IMR-90 (cell line): ENCODE measurements around the gene ZNF766. TPM values are rescaled to one million over a fixed set of nuclear protein-coding genes. Genes with fewer than 3 reads are reported as not detected.

Experiments
- ATAC-seq: fragments of 200-7000 bp; cut with Tn5 transposase; 2 replicates; pipeline ENCODE4 v1.9.1; 2020; ENCODE audit warnings: low read depth, mild to moderate bottlenecking, moderate library complexity
- BruUV-seq: library from RNA; stranded (reverse); fragments of 400-500 nt; replicated peaks from 2 replicates; lab custom pipeline; 2021; lab: Mats Ljungman, UMichigan
- CTCF ChIA-PET: fragments of 300-600 bp; formaldehyde crosslinking; extraction: SDS; loops from one replicate; lab custom pipeline; 2021; ENCODE audit warnings: antibody characterized with exemption; lab: Yijun Ruan, JAX
- POLR2A ChIA-PET: fragments of 300-600 bp; sonication (Branson Sonifier 250); formaldehyde crosslinking; loops from one replicate; lab custom pipeline; 2022; ENCODE audit warnings: antibody characterized with exemption; ENCODE audit not compliant: unreplicated experiment; lab: Charles Lee
- DNase-seq: peaks from one replicate; pipeline ENCODE4 v3.0.0; 2013
- H2AFZ ChIP-seq: replicated peaks from 2 replicates; pipeline ENCODE3; 2013; ENCODE audit warnings: low read length, mild to moderate bottlenecking; ENCODE audit not compliant: poor library complexity
- H2AK5ac ChIP-seq: 2 replicates; pipeline ENCODE4 v1.6.1; 2013; ENCODE audit warnings: low read depth, low read length, inconsistent platforms
- H2AK9ac ChIP-seq: replicated peaks from 2 replicates; pipeline ENCODE3; 2013; ENCODE audit warnings: mild to moderate bottlenecking, low read depth, low read length, moderate library complexity; ENCODE audit not compliant: poor library complexity
- H2BK120ac ChIP-seq: 2 replicates; pipeline ENCODE4 v1.6.1; 2013; ENCODE audit warnings: low read depth, low read length, inconsistent platforms
- H2BK15ac ChIP-seq: 3 replicates; pipeline ENCODE4 v1.6.1; 2013; ENCODE audit warnings: low read depth, low read length, inconsistent platforms
- H2BK20ac ChIP-seq: 2 replicates; pipeline ENCODE4 v1.6.1; 2013; ENCODE audit warnings: low read depth, mild to moderate bottlenecking, inconsistent platforms, low read length, moderate library complexity
- H2BK5ac ChIP-seq: 2 replicates; pipeline ENCODE4 v1.6.1; 2013; ENCODE audit warnings: mild to moderate bottlenecking, low read depth, low read length, inconsistent platforms; ENCODE audit not compliant: poor library complexity, severe bottlenecking
- H3K14ac ChIP-seq: replicated peaks from 2 replicates; pipeline ENCODE4 v1.6.1; 2013; ENCODE audit warnings: low read depth, low read length, inconsistent platforms
- H3K18ac ChIP-seq: 2 replicates; pipeline ENCODE4 v1.6.1; 2013; ENCODE audit warnings: low read depth, low read length, control low read depth
- H3K23ac ChIP-seq: 2 replicates; pipeline ENCODE4 v1.6.1; 2013; ENCODE audit warnings: low read depth, low read length, inconsistent platforms
- H3K27ac ChIP-seq: 2 replicates; pipeline ENCODE4 v1.5.1; 2013; ENCODE audit warnings: mild to moderate bottlenecking, control low read depth, low read length; ENCODE audit not compliant: insufficient read depth
- H3K27me3 ChIP-seq: 2 replicates; pipeline ENCODE4 v1.6.1; 2013; ENCODE audit warnings: low read length; ENCODE audit not compliant: control insufficient read depth, insufficient read depth
- H3K36me3 ChIP-seq: 2 replicates; pipeline ENCODE4 v1.6.1; 2013; ENCODE audit warnings: low read length, mixed read lengths; ENCODE audit not compliant: control insufficient read depth, insufficient read depth
- H3K4ac ChIP-seq: 2 replicates; pipeline ENCODE4 v1.6.1; 2013; ENCODE audit warnings: low read depth, low read length, inconsistent platforms
- H3K4me1 ChIP-seq: 2 replicates; pipeline ENCODE4 v1.6.1; 2013; ENCODE audit warnings: low read length, mixed read lengths; ENCODE audit not compliant: control insufficient read depth, insufficient read depth
- H3K4me2 ChIP-seq: 2 replicates; pipeline ENCODE4 v1.6.1; 2013; ENCODE audit warnings: low read depth, mild to moderate bottlenecking, control low read depth, low read length, moderate library complexity
- H3K4me3 ChIP-seq: 2 replicates; pipeline ENCODE4 v1.5.1; 2013; ENCODE audit warnings: low read depth, mild to moderate bottlenecking, control low read depth, low read length, moderate library complexity; ENCODE audit not compliant: insufficient read depth
- H3K56ac ChIP-seq: 2 replicates; pipeline ENCODE4 v1.6.1; 2013; ENCODE audit warnings: low read length, inconsistent platforms; ENCODE audit not compliant: insufficient read depth; ENCODE audit errors: extremely low read depth
- H3K79me1 ChIP-seq, 2 experiments: 2 replicates each; pipeline ENCODE4 v1.6.1; 2013; ENCODE audit warnings: low read length in 2 of 2, inconsistent platforms in 1 of 2, low read depth in 1 of 2
- H3K9ac ChIP-seq: 2 replicates; pipeline ENCODE4 v1.6.1; 2013; ENCODE audit warnings: low read depth, low read length, control low read depth
- H3K9me1 ChIP-seq: 2 replicates; pipeline ENCODE4 v1.6.1; 2013; ENCODE audit warnings: low read length, inconsistent platforms; ENCODE audit not compliant: insufficient read depth
- H3K9me3 ChIP-seq: 2 replicates; pipeline ENCODE4 v1.6.1; 2013; ENCODE audit warnings: low read length; ENCODE audit not compliant: control insufficient read depth, insufficient read depth
- H4K20me1 ChIP-seq: 2 replicates; pipeline ENCODE4 v1.6.1; 2013; ENCODE audit warnings: low read length, inconsistent platforms; ENCODE audit not compliant: insufficient read depth
- H4K5ac ChIP-seq: 2 replicates; pipeline ENCODE4 v1.6.1; 2013; ENCODE audit warnings: mild to moderate bottlenecking, low read depth, low read length, control low read depth
- H4K8ac ChIP-seq, 2 experiments: 2 replicates each; pipeline ENCODE4 v1.6.1; 2013; ENCODE audit warnings: low read depth in 2 of 2, low read length in 2 of 2, control low read depth in 1 of 2, inconsistent platforms in 1 of 2
- H4K91ac ChIP-seq: 2 replicates; pipeline ENCODE4 v1.6.1; 2013; ENCODE audit warnings: low read depth, low read length, inconsistent platforms; ENCODE audit not compliant: insufficient read depth
- BHLHE40 ChIP-seq: fragments of 150-350 bp; IDR thresholded peaks from 2 replicates; pipeline ENCODE4 v1.6.1; 2016; ENCODE audit warnings: mild to moderate bottlenecking, low read depth, low read length
- CEBPB ChIP-seq: IDR thresholded peaks from 2 replicates; pipeline ENCODE4 v1.6.1; 2012; ENCODE audit warnings: low read depth, low read length, improper control_type of control experiment
- CHD1 ChIP-seq: IDR thresholded peaks from 2 replicates; pipeline ENCODE4 v1.6.1; 2012; ENCODE audit warnings: low read depth, low read length, improper control_type of control experiment
- CTCF ChIP-seq: conservative IDR thresholded peaks from 2 replicates; pipeline ENCODE4 v1.5.1; 2012; ENCODE audit warnings: mild to moderate bottlenecking, low read depth, low read length, improper control_type of control experiment
- FOS ChIP-seq: fragments of 150-350 bp; IDR thresholded peaks from 2 replicates; pipeline ENCODE4 v1.6.1; 2016; ENCODE audit warnings: low read depth, low read length
- MAFK ChIP-seq: IDR thresholded peaks from 2 replicates; pipeline ENCODE4 v1.6.1; 2012; ENCODE audit warnings: low read depth, low read length, improper control_type of control experiment
- MAZ ChIP-seq: IDR thresholded peaks from 2 replicates; pipeline ENCODE4 v1.6.1; 2012; ENCODE audit warnings: low read depth, mild to moderate bottlenecking, low read length, improper control_type of control experiment, moderate library complexity, borderline replicate concordance
- MXI1 ChIP-seq: IDR thresholded peaks from 2 replicates; pipeline ENCODE4 v1.6.1; 2012; ENCODE audit warnings: low read depth, mild to moderate bottlenecking, low read length, moderate library complexity, borderline replicate concordance
- NFE2L2 ChIP-seq: fragments of 150-350 bp; IDR thresholded peaks from 2 replicates; pipeline ENCODE4 v1.6.1; 2016; ENCODE audit warnings: low read depth, mild to moderate bottlenecking, low read length
- POLR2A ChIP-seq: IDR thresholded peaks from 2 replicates; pipeline ENCODE4 v1.6.1; 2012; ENCODE audit warnings: mild to moderate bottlenecking, low read depth, low read length
- RAD21 ChIP-seq: IDR thresholded peaks from 2 replicates; pipeline ENCODE4 v1.6.1; 2012; ENCODE audit warnings: low read length, improper control_type of control experiment
- RCOR1 ChIP-seq: IDR thresholded peaks from 2 replicates; pipeline ENCODE4 v1.6.1; 2012; ENCODE audit warnings: mild to moderate bottlenecking, low read length, improper control_type of control experiment; ENCODE audit not compliant: insufficient replicate concordance
- RFX5 ChIP-seq: IDR thresholded peaks from 2 replicates; pipeline ENCODE4 v1.8.0; 2012; ENCODE audit warnings: low read depth, mild to moderate bottlenecking, low read length, moderate library complexity
- SMC3 ChIP-seq: fragments of 150-350 bp; IDR thresholded peaks from 2 replicates; pipeline ENCODE4 v1.6.1; 2016; ENCODE audit warnings: low read depth, mild to moderate bottlenecking, antibody characterized with exemption, low read length, moderate library complexity
- USF2 ChIP-seq: fragments of 150-350 bp; IDR thresholded peaks from 2 replicates; pipeline ENCODE4 v1.6.1; 2017; ENCODE audit warnings: mild to moderate bottlenecking, antibody characterized with exemption, low read length, low read depth
- WGBS, 2 experiments: methylation state at CpG; one replicate each; pipeline versions ENCODE4 v1.1.5 to v1.1.7; 2013; ENCODE audit warnings: missing lambda C conversion rate in 2 of 2; ENCODE audit not compliant: insufficient read length in 1 of 2; ENCODE audit errors: extremely low coverage in 2 of 2; 5-methylcytosine and 5-hydroxymethylcytosine counted together
- dilution Hi-C: fragments of 300-500 bp; cut with HindIII; formaldehyde crosslinking; loops from one replicate; pipeline ENCODE4 v1.14.3; 2018; ENCODE audit warnings: low sequenced_read_pairs; ENCODE audit not compliant: unreplicated experiment
- in situ Hi-C: fragments of 300-500 bp; cut with MboI; formaldehyde crosslinking; loops from 3 replicates; pipeline ENCODE4 v1.14.3; 2019; ENCODE audit warnings: low sequenced_read_pairs, inconsistent platforms, mixed read lengths
- intact Hi-C: fragments of 100-400 bp; cut with micrococcal nuclease; formaldehyde crosslinking; loops from 2 replicates; pipeline ENCODE4 v1.10.0; 2022
- polyA plus RNA-seq, 3 experiments: library from polyadenylated mRNA; depleted of rRNA; stranded (reverse); fragments of >200 nt; gene quantifications; 2 replicates each; pipeline ENCODE4 v1.2.3, GENCODE V29; 2012; ENCODE audit warnings: low replicate concordance in 1 of 3
- total RNA-seq: library from RNA; depleted of rRNA; stranded (reverse); fragments of >200 nt; gene quantifications from 2 replicates; pipeline ENCODE4 v1.2.3, GENCODE V29; 2012
- TF ChIP-seq, protein P1 (sequence below): fragments of 150-350 bp; IDR thresholded peaks from 2 replicates; pipeline ENCODE4 v1.6.1; 2016; ENCODE audit warnings: low read depth, mild to moderate bottlenecking, low read length, moderate library complexity, borderline replicate concordance

The ZNF766 gene
- total and polyA plus RNA-seq, 2 of the 4 experiments (the other 2 are of a cell fraction), result 4.9 to 20.4 TPM

- Histone ChIP-seq H3K4me2 (no peak overlapping the region), H2AFZ (no peak overlapping the region), H2AK9ac (no peak overlapping the region), H3K4me3 (no peak overlapping the region), H4K20me1 (peaks cover 3% of the 10 kb centered on the region; the same call in 1 of the 2 replicates), H3K79me1 (peaks cover 25 to 31% of the 10 kb centered on the region in 2 experiments), H3K23ac (no peak overlapping the region), H3K27me3 (no peaks in the 10 kb centered on the region), H3K4me1 (no peaks in the 10 kb centered on the region), H2BK20ac (no peak overlapping the region), H4K8ac (no peak overlapping the region), H3K18ac (no peak overlapping the region), H2AK5ac (no peak overlapping the region), H3K27ac (no peak overlapping the region), H3K56ac (no peak overlapping the region), H3K4ac (no peak overlapping the region), H3K9ac (no peak overlapping the region), H4K5ac (no peak overlapping the region), H2BK15ac (no peak overlapping the region), H2BK5ac (no peak overlapping the region), H4K91ac (no peak overlapping the region), H3K36me3 (peaks cover 16% of the 10 kb centered on the region), H3K9me1 (no peaks in the 10 kb centered on the region), H3K9me3 (peaks cover 11% of the 10 kb centered on the region), H3K14ac (no peak overlapping the region), H2BK120ac (no peak overlapping the region)
- intact Hi-C loops (no loop called here), in situ Hi-C loops (no loop called here), dilution Hi-C loops (no loop called here)
- no peak for DNase-seq
- POLR2A ChIA-PET, result no interaction called here
- CTCF ChIA-PET, result no interaction called here
- BruUV-seq, result no TSS peak
- WGBS, 2 experiments, result 100% methylated on average over 1 of the region's 6 CpGs; no CpG with 5 or more reads in 1 of the 2 experiments
- TF ChIP-seq BHLHE40 (no peak), MAZ (no peak), POLR2A (no peak), CTCF (no peak), RAD21 (no peak), FOS (no peak), RFX5 (no peak), MXI1 (no peak), CHD1 (no peak), MAFK (no peak), NFE2L2 (no peak), RCOR1 (no peak), CEBPB (no peak), USF2 (no peak), SMC3 (no peak)
- TF ChIP-seq, protein P1, sequence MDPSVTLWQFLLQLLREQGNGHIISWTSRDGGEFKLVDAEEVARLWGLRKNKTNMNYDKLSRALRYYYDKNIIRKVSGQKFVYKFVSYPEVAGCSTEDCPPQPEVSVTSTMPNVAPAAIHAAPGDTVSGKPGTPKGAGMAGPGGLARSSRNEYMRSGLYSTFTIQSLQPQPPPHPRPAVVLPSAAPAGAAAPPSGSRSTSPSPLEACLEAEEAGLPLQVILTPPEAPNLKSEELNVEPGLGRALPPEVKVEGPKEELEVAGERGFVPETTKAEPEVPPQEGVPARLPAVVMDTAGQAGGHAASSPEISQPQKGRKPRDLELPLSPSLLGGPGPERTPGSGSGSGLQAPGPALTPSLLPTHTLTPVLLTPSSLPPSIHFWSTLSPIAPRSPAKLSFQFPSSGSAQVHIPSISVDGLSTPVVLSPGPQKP, result no peak
- no peak for ATAC-seq
Observed at GRCh38 chr19:52277471-52277870, 8.1 kb downstream of the ZNF766 start.
